GM10266 (cell line): ENCODE results near the gene AKAP13.

Experiments used
- DNase-seq: peaks from one replicate; pipeline ENCODE4 v3.0.0; 2012; ENCODE audit errors: extremely low spot score
- TF ChIP-seq, protein P1 (sequence below): IDR thresholded peaks from 2 replicates; pipeline ENCODE4 v1.5.1; 2012; ENCODE audit warnings: mild to moderate bottlenecking, low read depth; ENCODE audit not compliant: control insufficient read depth, insufficient read depth; ENCODE audit errors: missing control alignments

The AKAP13 gene

DNA sequence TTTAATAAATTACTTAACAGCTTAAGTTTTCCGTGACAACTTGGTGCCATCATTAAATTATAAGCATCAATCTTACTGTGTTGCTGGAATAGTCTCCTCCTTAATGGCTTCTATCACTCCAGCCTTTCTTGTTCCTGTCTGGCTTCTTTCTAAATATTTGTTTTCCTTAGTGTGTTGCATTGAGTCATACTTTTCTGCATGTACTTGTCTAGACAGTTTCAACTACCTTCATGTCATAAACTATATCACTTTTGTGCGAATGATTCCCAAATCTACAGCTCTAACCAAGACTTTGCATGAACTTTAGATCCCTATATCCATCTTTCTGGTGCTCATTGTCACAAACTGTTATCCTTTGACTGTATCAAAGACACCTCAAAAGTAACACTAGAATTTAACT is 78.4 kb downstream of the AKAP13 start:
- DNase-seq: no peak
- TF ChIP-seq, protein P1, sequence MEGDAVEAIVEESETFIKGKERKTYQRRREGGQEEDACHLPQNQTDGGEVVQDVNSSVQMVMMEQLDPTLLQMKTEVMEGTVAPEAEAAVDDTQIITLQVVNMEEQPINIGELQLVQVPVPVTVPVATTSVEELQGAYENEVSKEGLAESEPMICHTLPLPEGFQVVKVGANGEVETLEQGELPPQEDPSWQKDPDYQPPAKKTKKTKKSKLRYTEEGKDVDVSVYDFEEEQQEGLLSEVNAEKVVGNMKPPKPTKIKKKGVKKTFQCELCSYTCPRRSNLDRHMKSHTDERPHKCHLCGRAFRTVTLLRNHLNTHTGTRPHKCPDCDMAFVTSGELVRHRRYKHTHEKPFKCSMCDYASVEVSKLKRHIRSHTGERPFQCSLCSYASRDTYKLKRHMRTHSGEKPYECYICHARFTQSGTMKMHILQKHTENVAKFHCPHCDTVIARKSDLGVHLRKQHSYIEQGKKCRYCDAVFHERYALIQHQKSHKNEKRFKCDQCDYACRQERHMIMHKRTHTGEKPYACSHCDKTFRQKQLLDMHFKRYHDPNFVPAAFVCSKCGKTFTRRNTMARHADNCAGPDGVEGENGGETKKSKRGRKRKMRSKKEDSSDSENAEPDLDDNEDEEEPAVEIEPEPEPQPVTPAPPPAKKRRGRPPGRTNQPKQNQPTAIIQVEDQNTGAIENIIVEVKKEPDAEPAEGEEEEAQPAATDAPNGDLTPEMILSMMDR: no peak

DNA sequence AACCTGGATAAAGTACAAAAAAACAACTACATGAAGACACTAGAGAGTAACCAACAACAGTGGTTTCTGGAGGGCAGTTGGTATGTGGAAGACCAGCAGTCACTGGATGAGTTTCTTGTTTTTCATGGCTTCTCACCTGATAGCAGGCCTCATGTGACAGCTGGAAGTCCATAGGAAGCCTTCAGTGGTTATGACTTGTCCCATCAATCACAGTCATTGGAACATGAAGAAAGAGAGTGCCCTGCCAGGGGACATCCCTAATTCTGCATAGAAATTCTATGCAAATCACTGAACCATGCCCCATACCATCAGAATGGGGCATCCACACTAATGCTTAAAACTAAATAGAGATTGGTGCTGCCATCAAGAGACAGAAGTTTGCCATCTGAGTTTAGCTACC is 81.6 kb downstream of the AKAP13 start:
- TF ChIP-seq, protein P1: no peak
- no peak for DNase-seq

DNA sequence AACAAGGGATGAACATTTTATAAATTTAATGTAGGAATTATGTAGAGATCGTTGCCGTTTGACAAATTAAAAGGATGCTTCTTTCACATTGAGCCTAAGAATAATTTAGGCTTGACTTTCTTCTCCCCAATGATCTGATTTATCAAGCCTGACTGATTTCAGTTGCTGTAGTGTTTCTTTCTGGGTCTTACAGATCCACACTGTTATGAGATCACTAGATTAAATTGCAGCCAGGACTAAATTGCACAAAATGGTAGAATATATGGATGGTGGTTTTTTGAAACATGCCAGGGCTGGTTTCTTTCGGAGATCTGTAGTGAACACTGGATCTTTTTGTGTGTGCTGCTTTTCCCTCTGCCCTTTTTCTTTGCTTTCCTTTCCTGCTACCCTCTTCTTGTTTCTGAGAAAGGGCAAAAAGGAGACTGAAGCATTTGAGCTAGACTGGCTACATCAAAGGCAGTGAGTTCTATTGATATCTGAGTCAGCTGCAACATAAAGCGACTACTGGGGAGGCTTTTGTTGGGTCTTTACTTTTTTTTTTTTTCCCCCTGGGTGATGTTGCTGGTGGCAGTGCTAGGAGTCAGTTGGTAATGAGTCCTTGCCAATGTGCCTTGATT is 83.0 kb downstream of the AKAP13 start:
- no peak for DNase-seq
- TF ChIP-seq, protein P1: no peak

DNA sequence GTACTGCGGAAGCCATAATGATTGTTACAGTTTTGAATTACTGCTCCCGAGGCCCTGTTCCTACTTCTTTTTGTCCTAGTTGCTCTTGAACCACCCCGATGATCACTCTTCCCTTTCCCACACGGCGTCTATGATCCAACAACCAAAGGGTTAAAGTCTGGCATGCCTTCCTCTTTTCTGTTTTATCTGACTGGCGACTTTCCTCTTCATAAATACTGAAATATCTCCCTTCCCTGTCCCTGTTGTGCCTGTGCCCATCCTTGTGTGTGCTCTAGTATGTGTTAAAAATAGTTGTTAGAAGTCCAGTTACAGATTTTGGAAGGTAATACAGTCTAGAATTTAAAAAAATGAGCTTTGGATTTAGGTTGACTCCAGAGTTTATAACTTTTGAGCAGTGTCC is 83.6 kb downstream of the AKAP13 start:
- DNase-seq: no peak
- TF ChIP-seq, protein P1: no peak

DNA sequence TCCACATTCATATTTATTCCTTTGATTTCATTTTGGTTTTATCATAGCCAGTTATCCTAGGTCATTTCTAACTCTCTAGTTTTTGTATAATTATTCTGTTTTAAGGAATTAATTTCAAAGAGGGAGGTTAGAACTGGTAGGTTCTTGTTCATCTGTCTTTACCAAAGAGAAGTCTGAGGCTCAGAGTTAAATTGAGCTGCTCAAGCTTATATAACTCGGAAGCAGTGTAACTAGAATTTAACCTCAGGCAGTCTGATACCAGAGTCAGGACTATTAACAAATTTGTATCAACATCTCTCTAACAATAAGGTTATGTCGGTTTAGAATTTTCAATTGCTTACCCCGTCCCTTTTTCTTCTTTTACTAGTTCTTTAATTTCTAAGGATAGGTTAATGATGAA is 84.1 kb downstream of the AKAP13 start:
- TF ChIP-seq, protein P1: no peak
- DNase-seq: no peak

DNA sequence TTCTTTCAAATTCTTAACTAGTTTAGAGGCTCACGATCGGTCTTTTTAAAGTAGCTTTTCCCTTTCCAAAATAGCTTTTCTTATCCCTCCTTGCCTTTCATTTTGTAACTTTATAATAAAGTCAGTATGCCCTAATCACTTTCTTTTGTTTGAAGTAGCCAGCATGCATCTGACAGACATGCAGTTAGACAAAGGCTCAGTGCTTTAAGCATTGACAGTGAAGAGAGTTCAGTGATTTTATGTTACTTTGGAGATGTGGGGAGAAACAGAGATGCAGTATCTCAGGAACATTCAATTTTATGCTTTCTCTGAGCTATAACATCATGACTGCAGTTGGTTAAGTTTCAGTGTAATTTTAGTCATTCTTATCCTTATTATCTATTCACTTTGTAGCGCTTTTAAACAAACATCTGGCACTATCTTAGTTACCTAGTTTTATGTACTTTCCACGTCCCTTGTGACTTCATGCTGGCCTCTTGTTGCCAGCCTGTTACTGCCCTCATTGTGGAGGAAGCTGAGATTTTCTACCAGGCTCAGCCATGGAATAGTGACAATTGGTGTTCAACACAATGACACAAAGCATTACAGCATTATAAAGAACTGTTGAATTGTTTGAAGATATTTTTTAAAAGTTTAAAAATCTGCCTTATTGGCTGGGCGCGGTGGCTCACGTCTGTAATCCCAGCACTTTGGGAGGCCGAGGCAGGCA is 90.3 kb downstream of the AKAP13 start:
- DNase-seq: no peak
- TF ChIP-seq, protein P1: no peak

DNA sequence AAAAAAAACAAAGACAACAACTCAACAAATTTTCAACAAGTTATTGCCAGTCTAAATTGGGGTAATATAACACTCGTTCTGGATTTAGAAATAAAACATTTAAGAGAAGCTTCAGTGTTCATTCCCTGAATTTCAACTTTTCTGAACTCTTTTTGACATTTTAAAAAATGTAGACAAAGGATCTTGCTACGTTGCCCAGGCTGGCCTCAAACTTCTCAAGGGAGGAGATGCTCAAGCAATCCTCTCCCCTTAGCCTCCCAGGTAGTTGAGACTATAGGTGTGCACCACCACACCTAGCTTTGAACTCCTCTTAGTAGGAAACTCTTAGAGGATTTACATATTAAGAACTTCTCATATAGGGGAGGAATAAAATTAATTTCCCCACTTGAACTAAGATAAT is 91.9 kb downstream of the AKAP13 start:
- TF ChIP-seq, protein P1: no peak
- no peak for DNase-seq
